Tibial nerve (tissue), 4 donors: Measurements from ENCODE around the gene C1orf210. TPM values are rescaled to one million over a fixed set of nuclear protein-coding genes. Genes with fewer than 3 reads are reported as not detected.

Experiments
- DNase-seq, 2 donors: peaks; one replicate each; pipeline ENCODE4 v3.0.0-alpha.2; 2019; ENCODE audit warnings: low spot score in 2 of 2
- H3K27ac ChIP-seq, 4 donors: fragments of 200-600 bp; sonication (generic) in 3 of 4; one replicate each; pipeline ENCODE4 v1.5.1; 2017 to 2019; ENCODE audit warnings: mild to moderate bottlenecking in 1 of 4
- H3K27me3 ChIP-seq, 2 donors: fragments of 200-600 bp; sonication (generic) in 1 of 2; one replicate each; pipeline versions ENCODE4 v1.5.1 to v1.6.0; 2017 to 2019
- H3K36me3 ChIP-seq, 3 donors: fragments of 200-600 bp; sonication (generic); one replicate each; pipeline ENCODE4 v1.5.1; 2018 to 2019
- H3K4me1 ChIP-seq, 4 donors: fragments of 200-600 bp; sonication (generic) in 3 of 4; one replicate each; pipeline ENCODE4 v1.5.1; 2017 to 2019
- H3K4me3 ChIP-seq, 4 donors: fragments of 200-600 bp; sonication (generic) in 3 of 4; one replicate each; pipeline ENCODE4 v1.5.1; 2017 to 2019; ENCODE audit warnings: mild to moderate bottlenecking in 1 of 4, moderate library complexity in 1 of 4
- H3K9me3 ChIP-seq, 4 donors: fragments of 200-600 bp; sonication (generic) in 3 of 4; one replicate each; pipeline ENCODE4 v1.5.1; 2017 to 2019
- CTCF ChIP-seq, 5 experiments: fragments of 200-600 bp in 3 of 5; fragments of 450-650 bp in 2 of 5; sonication (generic) in 3 of 5; IDR thresholded peaks; one replicate each; pipeline ENCODE4 v1.5.1; 2016 to 2019; ENCODE audit warnings: antibody characterized with exemption in 5 of 5, mild to moderate bottlenecking in 3 of 5, moderate library complexity in 2 of 5
- EP300 ChIP-seq, 2 donors: sonication (generic); formaldehyde crosslinking; IDR thresholded peaks; one replicate each; pipeline ENCODE4 v1.6.1; 2017; ENCODE audit warnings: antibody characterized with exemption in 2 of 2, mild to moderate bottlenecking in 1 of 2
- POLR2A ChIP-seq, 2 donors: fragments of 450-650 bp; IDR thresholded peaks; one replicate each; pipeline ENCODE4 v1.6.1; 2017; ENCODE audit warnings: antibody characterized with exemption in 2 of 2, mild to moderate bottlenecking in 2 of 2, moderate library complexity in 2 of 2
- WGBS, 2 donors: methylation state at CpG; one replicate each; pipeline ENCODE4 v1.1.5; 2018; 5-methylcytosine and 5-hydroxymethylcytosine counted together
- total RNA-seq, 4 donors: library from RNA; depleted of rRNA; stranded (reverse); fragments of >200 nt; gene quantifications; one replicate each; pipeline ENCODE4 v1.1.0, GENCODE V29; 2016

Gene C1orf210
- total RNA-seq, 4 donors from 2014 or later, result not detected

- H3K4me1 ChIP-seq, result no peaks in the 10 kb centered on the region
- no peaks in the 10 kb centered on the region for H3K27me3 ChIP-seq
- 54 to 61% methylated on average over 3 of the region's 3 CpGs for WGBS, 2 donors
- H3K4me3 ChIP-seq, result no peak overlapping the region
- no peaks in the 10 kb centered on the region for H3K9me3 ChIP-seq
- H3K36me3 ChIP-seq, result no peaks in the 10 kb centered on the region
- no peak for DNase-seq
- TF ChIP-seq POLR2A (IDR thresholded peaks at IDR 0.05), result no peak
- no peak for TF ChIP-seq EP300 (IDR thresholded peaks at IDR 0.05)
- no peak for TF ChIP-seq CTCF (IDR thresholded peaks at IDR 0.05)
- no peak overlapping the region for H3K27ac ChIP-seq
Observed at GRCh38 chr1:43250351-43250761, 35.0 kb downstream of the C1orf210 start.

GRCh38 chr1:43247256-43247921 lies 38.0 kb downstream of the C1orf210 start:
- Histone ChIP-seq H3K9me3 (no peaks in the 10 kb centered on the region), H3K36me3 (no peaks in the 10 kb centered on the region), H3K27ac (no peak overlapping the region), H3K4me1 (no peaks in the 10 kb centered on the region), H3K27me3 (no peaks in the 10 kb centered on the region), H3K4me3 (no peak overlapping the region)
- WGBS, 2 donors, result 84 to 95% methylated on average over 6 of the region's 6 CpGs
- TF ChIP-seq CTCF (IDR thresholded peaks at IDR 0.05) (no peak), EP300 (IDR thresholded peaks at IDR 0.05) (no peak), POLR2A (IDR thresholded peaks at IDR 0.05) (no peak)
- DNase-seq, result no peak

GRCh38 chr1:43246466-43247213 lies 38.7 kb downstream of the C1orf210 start:
- 91 to 97% methylated on average over 4 of the region's 4 CpGs for WGBS, 2 donors
- no peak overlapping the region for H3K27ac ChIP-seq
- H3K4me3 ChIP-seq, result no peak overlapping the region
- DNase-seq, result no peak
- no peaks in the 10 kb centered on the region for H3K36me3 ChIP-seq
- no peaks in the 10 kb centered on the region for H3K4me1 ChIP-seq
- TF ChIP-seq CTCF (IDR thresholded peaks at IDR 0.05) (no peak), EP300 (IDR thresholded peaks at IDR 0.05) (no peak), POLR2A (IDR thresholded peaks at IDR 0.05) (no peak)
- no peaks in the 10 kb centered on the region for H3K9me3 ChIP-seq
- no peaks in the 10 kb centered on the region for H3K27me3 ChIP-seq

- no peaks in the 10 kb centered on the region for H3K36me3 ChIP-seq
- H3K27me3 ChIP-seq, result no peaks in the 10 kb centered on the region
- no peak overlapping the region for H3K27ac ChIP-seq
- TF ChIP-seq POLR2A (IDR thresholded peaks at IDR 0.05), result no peak
- no peak for TF ChIP-seq CTCF (IDR thresholded peaks at IDR 0.05)
- TF ChIP-seq EP300 (IDR thresholded peaks at IDR 0.05), result no peak
- peaks cover 0 to 11% (median 0%) of the 10 kb centered on the region in 4 donors for H3K4me1 ChIP-seq
- DNase-seq, result no peak
- H3K4me3 ChIP-seq, result no peak overlapping the region
- no peaks in the 10 kb centered on the region for H3K9me3 ChIP-seq
- WGBS, 2 donors, result 83 to 85% methylated on average over 6 of the region's 6 CpGs
Observed at GRCh38 chr1:43243299-43243698, 42.1 kb downstream of the C1orf210 start.

GRCh38 chr1:43241413-43241836 lies 44.0 kb downstream of the C1orf210 start:
- Histone ChIP-seq H3K9me3 (no peaks in the 10 kb centered on the region), H3K27ac (no peak overlapping the region), H3K4me3 (no peak overlapping the region), H3K27me3 (no peaks in the 10 kb centered on the region), H3K4me1 (peaks cover 0 to 20% (median 0%) of the 10 kb centered on the region in 4 donors), H3K36me3 (no peaks in the 10 kb centered on the region)
- no peak for DNase-seq
- TF ChIP-seq EP300 (IDR thresholded peaks at IDR 0.05) (peak in 1 of 2 donors; percentile 15), CTCF (IDR thresholded peaks at IDR 0.05) (no peak), POLR2A (IDR thresholded peaks at IDR 0.05) (no peak)
- WGBS, 2 donors, result 45 to 59% methylated on average over 6 of the region's 6 CpGs
